Activated CD4-positive, alpha-beta T cell treated with anti-CD3 and anti-CD28 coated beads for 24 hours (primary cell): ENCODE results near the gene WDPCP.
"Not testable (repeated sequence)": the region's sequence is repeated elsewhere in the genome, so short reads cannot be mapped to it uniquely, and the experiment has no call there.

Experiments
- DNase-seq, 2 donors: peaks; one replicate each; pipeline ENCODE4 v3.0.0-alpha.2; 2020; ENCODE audit warnings: low read depth in 2 of 2

The WDPCP gene, protein sequence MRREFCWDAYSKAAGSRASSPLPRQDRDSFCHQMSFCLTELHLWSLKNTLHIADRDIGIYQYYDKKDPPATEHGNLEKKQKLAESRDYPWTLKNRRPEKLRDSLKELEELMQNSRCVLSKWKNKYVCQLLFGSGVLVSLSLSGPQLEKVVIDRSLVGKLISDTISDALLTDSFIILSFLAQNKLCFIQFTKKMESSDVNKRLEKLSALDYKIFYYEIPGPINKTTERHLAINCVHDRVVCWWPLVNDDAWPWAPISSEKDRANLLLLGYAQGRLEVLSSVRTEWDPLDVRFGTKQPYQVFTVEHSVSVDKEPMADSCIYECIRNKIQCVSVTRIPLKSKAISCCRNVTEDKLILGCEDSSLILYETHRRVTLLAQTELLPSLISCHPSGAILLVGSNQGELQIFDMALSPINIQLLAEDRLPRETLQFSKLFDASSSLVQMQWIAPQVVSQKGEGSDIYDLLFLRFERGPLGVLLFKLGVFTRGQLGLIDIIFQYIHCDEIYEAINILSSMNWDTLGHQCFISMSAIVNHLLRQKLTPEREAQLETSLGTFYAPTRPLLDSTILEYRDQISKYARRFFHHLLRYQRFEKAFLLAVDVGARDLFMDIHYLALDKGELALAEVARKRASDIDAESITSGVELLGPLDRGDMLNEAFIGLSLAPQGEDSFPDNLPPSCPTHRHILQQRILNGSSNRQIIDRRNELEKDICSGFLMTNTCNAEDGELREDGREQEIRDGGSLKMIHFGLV

GRCh38 chr2:63588385-63589147 is at the start of gene WDPCP, which contains the start of gene MDH1:
WDPCP (minus strand) TSS chr2:63588477; CDS start chr2:63588271, 206 bp downstream.
MDH1 (plus strand) TSS chr2:63588963; CDS start chr2:63589044, 81 bp downstream.
- DNase-seq: peak; percentile 85 to 88

- DNase-seq: no peak
Measured at GRCh38 chr2:63632382-63632781, 44.1 kb upstream of the WDPCP start.

DNA sequence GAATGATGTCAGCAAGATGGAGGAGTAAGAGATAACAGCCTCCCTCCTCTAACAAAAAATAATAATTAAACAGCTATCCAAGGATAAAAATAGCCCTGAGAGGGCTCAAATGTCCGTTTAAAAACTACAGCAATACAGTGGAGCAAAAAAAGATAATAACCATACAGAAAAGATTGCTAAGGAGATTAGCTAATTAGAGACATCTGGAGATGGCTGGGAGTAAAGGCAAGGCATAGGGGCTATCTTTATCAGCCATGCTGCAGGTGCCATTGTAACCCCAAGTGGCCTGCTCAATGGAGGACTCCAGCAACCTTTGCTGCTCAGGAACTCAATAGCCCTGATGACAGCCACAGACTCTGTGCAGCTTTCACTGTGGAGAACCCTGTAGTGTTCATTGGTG is 43.2 kb upstream of the WDPCP start:
- DNase-seq: no peak

DNA sequence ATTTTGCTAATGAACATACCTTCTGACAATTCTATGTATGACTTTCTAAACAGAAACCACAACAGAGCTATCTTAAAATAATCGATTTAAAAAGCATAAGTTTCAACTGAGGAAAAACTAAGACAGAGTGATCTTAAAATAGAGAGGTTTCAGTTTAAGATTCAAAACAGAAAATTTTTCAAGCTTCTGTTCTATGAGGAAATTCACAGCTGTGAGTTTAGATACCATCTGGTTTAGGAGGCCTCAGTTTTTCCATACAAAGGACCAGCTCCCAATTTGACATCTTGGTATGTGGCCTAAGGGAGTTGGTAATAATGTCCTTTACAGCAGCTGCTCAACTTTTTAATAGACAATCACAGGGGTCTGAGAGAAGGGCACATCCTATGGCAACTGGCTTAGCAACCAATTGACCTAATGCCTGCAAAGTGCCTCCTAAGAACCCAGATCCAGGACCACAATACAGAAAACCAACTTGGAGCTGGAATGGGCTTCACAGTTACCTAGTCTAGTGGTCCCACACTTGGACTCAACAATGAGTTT is 40.2 kb upstream of the WDPCP start:
- no peak for DNase-seq

- DNase-seq: no peak
Measured at GRCh38 chr2:63627866-63628265, 39.6 kb upstream of the WDPCP start.

GRCh38 chr2:63623763-63624162 is 35.5 kb upstream of the WDPCP start:
- DNase-seq: not testable (repeated sequence)

DNA sequence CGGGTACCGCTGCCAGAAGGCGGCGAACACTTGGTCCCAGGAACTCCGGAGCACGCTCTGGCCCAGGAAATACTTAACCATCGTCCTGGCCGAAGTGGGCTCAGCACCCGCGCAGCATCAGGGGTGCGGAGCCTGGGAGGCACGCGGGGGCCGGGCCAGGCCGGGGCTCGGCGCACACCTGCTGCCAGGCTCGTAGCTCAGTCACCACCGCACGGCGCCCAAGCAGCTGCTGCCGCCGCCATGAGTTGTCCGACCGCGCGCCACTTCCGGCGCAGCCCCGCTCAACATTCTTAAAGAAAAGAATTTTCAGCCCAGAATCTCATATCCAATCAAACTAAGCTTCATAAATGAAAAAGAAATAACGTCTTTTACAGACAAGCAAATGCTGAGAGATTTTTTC is 34.5 kb upstream of the WDPCP start:
- no peak for DNase-seq

DNA sequence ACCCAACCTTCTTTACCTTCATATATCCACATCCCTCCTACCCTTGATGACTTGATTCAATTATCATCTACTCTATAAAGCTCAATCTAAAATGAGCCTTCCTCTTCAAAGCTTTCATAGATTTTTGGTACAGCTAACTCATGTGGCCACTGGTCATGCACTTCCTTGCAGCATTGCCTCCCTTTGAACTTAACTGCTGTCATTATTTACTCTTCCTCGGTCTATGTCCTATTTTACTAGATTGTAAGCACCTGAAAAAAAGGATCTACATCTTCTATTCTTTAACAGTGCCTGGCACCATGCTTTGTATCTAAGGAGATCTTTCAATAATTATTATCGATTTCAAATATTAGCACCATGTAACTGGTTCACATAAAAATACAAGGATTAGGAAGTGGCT is 31.1 kb upstream of the WDPCP start:
- DNase-seq: no peak

DNA sequence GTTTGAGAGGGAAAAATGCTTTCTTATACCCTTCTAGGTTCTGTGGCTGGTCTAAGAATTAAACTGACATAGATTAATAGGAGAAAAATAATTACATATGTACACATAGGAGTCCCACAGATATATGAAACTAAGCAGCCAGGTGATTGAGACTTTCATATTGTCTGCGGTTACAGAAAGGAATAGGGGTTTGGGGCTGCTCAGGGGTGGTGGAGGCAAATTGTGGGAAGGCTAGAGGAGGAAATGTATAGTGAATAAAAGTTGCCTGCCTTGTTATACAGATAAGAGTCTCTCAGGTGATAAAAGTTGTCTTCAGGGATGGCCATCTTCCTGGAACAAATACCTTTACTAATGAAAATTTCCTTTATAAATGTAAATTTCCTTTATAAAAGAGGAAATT is 29.1 kb upstream of the WDPCP start:
- no peak for DNase-seq

DNA sequence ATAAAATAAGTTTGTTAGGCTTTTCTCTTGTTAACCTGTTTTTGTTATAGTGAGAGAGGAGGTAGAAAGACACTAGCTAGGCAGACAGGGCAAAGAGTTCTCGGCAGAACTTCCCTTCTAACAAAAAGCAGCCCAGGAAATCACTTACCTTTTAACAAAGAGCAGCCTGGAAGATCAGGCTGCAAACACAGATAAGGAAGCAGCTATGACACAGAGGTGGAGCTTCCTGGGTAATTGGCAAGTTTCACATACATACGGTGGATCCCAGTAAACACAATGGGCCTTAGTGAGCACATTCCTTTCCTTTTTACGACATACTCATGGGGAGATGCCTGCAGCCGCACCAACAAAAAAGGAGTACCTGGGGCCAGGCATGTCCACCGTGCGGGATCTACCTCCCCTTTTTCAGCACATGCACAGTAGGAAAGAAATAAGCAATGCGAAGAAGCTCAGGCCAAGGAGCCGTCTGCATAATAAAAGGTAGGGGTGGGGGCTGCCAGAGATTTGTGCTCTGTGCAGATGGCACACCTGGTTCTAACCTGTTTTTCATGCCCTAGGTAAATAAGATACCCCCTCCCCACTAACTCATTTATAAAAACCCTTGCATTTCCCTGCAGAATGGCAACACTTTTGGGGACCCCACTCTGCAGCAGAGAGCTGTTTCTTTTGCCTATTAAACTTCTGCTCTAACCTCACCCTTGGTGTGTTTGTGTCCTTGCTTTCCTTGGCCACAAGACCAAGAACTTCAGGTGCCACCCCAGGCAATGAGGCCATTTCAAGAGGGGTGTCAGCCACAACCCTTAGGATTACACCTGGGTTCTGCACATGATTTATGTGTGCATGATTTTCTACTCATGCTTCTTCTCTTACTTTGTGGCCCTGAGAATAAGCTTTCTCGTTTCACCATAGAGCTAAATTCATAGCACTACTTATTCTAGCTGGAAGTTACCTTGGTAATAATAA is 27.0 kb upstream of the WDPCP start:
- no peak for DNase-seq

GRCh38 chr2:63614448-63614968 is 26.2 kb upstream of the WDPCP start:
- DNase-seq: no peak

DNA sequence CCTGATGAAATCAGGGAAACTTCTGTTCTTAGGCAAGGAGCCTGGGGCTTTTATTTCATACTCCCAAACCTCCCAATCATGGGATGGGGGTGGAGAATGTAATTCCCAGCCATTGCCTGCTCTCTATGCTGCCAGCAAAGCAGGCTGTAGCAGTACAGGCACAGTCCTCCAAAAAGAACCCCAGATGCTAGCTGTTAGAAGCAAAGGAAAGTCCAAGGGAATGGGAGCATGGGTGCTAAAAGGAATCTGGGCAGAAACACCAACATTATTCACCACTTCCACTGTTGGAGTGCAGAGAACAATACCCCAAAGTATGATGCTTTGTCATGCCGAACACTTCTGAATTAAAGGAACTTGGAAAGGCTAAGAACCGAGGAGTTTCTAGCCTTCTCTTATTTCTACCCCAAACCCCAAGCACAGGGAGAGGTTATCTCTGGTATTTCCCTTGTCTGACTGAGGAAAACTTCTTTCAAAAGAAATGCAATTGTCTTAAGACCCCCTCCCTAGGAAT is 25.2 kb upstream of the WDPCP start:
- no peak for DNase-seq

GRCh38 chr2:63610525-63610924 is 22.2 kb upstream of the WDPCP start:
- no peak for DNase-seq

DNA sequence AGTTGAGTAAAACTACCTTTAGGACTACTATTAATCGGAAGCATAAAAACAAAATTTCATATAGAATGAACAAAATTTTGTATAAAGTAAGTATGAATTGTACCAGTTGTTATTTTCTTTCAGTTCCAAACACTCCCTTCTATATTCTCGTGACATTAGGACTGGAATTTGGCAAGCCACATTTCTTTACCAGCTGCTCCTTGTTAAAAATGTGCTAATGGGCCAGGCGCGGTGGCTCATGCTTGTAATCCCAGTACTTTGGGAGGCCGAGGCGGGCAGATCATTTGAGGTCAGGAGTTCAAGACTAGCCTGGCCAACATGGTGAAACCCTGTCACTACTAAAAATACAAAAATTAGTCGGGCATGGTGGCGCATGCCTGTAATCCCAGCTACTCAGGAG is 20.6 kb upstream of the WDPCP start:
- not testable (repeated sequence) for DNase-seq

- no peak for DNase-seq
Measured at GRCh38 chr2:63604666-63605065, 16.4 kb upstream of the WDPCP start.

GRCh38 chr2:63600881-63601460 is 12.7 kb upstream of the WDPCP start:
- DNase-seq: no peak

- DNase-seq: no peak
Measured at GRCh38 chr2:63598981-63599380, 10.7 kb upstream of the WDPCP start.

- DNase-seq: no peak
Measured at GRCh38 chr2:63596401-63596883, 8.2 kb upstream of the WDPCP start.

GRCh38 chr2:63594660-63595059 is 6.4 kb upstream of the WDPCP start:
- no peak for DNase-seq
